ENCODE results near the gene OR8D1.
A peak's percentile ranks its signal among the peaks of the same experiment; 100 is the strongest.

OR8D1 gene

GRCh38 chr11:124313849-124314248, at the start of gene OR8D1:
Gene OR8D1 (minus strand): TSS chr11:124313949. CDS start chr11:124310766, 3,183 bp downstream.
- DNase-seq = no peak
- intact Hi-C loops (cut with DNase I) = no loop called here

- DNase-seq = no peak
- intact Hi-C loops (cut with DNase I) = no loop called here
Observed at GRCh38 chr11:124359566-124359965, 45.8 kb upstream of the OR8D1 start.

GRCh38 chr11:124346311-124346955, 32.7 kb upstream of the OR8D1 start:
- intact Hi-C loops (cut with DNase I) = no loop called here
- DNase-seq = no peak

GRCh38 chr11:124344346-124344745, 30.6 kb upstream of the OR8D1 start:
- no peak for DNase-seq
- intact Hi-C loops (cut with DNase I) = no loop called here

- DNase-seq = no peak
- intact Hi-C loops (cut with DNase I) = no loop called here
Observed at GRCh38 chr11:124340142-124340447, 26.3 kb upstream of the OR8D1 start.

GRCh38 chr11:124339396-124340141, 25.8 kb upstream of the OR8D1 start:
- DNase-seq = no peak
- intact Hi-C loops (cut with DNase I) = no loop called here

GRCh38 chr11:124331873-124332272, 18.1 kb upstream of the OR8D1 start:
- no peak for DNase-seq

GRCh38 chr11:124329787-124330478, 16.2 kb upstream of the OR8D1 start:
- no peak for DNase-seq
- intact Hi-C loops (cut with DNase I) = no loop called here

More at GRCh38 chr11:124331873-124332272, 18.1 kb upstream of the OR8D1 start:
- intact Hi-C loops (cut with DNase I) = no loop called here

GRCh38 chr11:124327775-124328174, 14.0 kb upstream of the OR8D1 start:
- no peak for DNase-seq

GRCh38 chr11:124322356-124322755, 8.6 kb upstream of the OR8D1 start:
- intact Hi-C loops (cut with DNase I) = no loop called here
- no peak for DNase-seq

More at GRCh38 chr11:124327775-124328174, 14.0 kb upstream of the OR8D1 start:
- intact Hi-C loops (cut with DNase I) = no loop called here

GRCh38 chr11:124320097-124320496, 6.3 kb upstream of the OR8D1 start, which contains the start of gene OR8D2:
Gene OR8D2 (minus strand): TSS chr11:124320197. CDS start chr11:124320197, 0 bp downstream.
- no peak for DNase-seq
- intact Hi-C loops (cut with DNase I) = no loop called here

GRCh38 chr11:124315052-124315451, 1.3 kb upstream of the OR8D1 start:
- intact Hi-C loops (cut with DNase I) = no loop called here
- DNase-seq = no peak

- no peak for DNase-seq
- intact Hi-C loops (cut with DNase I) = no loop called here
Observed at GRCh38 chr11:124313131-124313530, 618 bp downstream of the OR8D1 start.

- intact Hi-C loops (cut with DNase I) = no loop called here
- DNase-seq = no peak
Observed at GRCh38 chr11:124311670-124312069, 2.1 kb downstream of the OR8D1 start.

- intact Hi-C loops (cut with DNase I) = no loop called here
- peak in 5 of 42 donors; percentile 5 to 56 (median 7) for DNase-seq
Observed at GRCh38 chr11:124311269-124311668, 2.5 kb downstream of the OR8D1 start.

- no peak for DNase-seq
- intact Hi-C loops (cut with DNase I) = no loop called here
Observed at GRCh38 chr11:124310721-124311120, 3.0 kb downstream of the OR8D1 start.

- intact Hi-C loops (cut with DNase I) = no loop called here
- no peak for DNase-seq
Observed at GRCh38 chr11:124307093-124307492, 6.7 kb downstream of the OR8D1 start.

GRCh38 chr11:124302347-124303125, 11.2 kb downstream of the OR8D1 start:
- intact Hi-C loops (cut with DNase I) = no loop called here
- DNase-seq = no peak

- peak in 11 of 42 donors; percentile 4 to 72 (median 24) for DNase-seq
- intact Hi-C loops (cut with DNase I) = no loop called here
Observed at GRCh38 chr11:124301548-124301947, 12.2 kb downstream of the OR8D1 start.
